GM18507 (cell line): ENCODE results near the gene PHACTR4.
"Not testable (repeated sequence)": the region's sequence is repeated elsewhere in the genome, so short reads cannot be mapped to it uniquely, and the experiment has no call there.

Experiments used
- DNase-seq: peaks from one replicate; pipeline ENCODE4 v3.0.0; 2011; ENCODE audit warnings: low read depth; ENCODE audit not compliant: insufficient read length; ENCODE audit errors: extremely low spot score
- FAIRE-seq: peaks from 2 replicates; lab custom pipeline; 2011; peaks lifted over from hg19 to GRCh38; lab: Jason Lieb, UNC

Gene PHACTR4

DNA sequence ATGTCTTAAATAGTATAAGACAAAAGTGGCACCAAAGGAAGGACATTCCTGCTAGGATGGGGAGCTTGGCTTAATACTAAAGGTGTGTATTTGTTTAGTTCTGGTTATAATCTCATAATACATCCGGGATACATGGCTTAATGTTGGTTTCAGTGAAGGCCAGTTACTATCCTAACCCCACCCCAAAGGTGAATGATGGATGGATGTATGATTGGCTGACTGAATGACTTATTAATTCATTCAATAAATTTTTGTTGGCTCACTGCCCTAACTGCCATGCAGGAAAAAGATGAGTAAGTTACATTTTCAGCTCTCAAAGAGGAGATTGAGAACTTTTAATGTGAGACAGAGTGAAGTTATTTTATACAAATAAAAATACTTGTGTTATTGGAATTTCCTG is 52.2 kb downstream of the PHACTR4 start:
- DNase-seq (no peak), FAIRE-seq (no peak)

DNA sequence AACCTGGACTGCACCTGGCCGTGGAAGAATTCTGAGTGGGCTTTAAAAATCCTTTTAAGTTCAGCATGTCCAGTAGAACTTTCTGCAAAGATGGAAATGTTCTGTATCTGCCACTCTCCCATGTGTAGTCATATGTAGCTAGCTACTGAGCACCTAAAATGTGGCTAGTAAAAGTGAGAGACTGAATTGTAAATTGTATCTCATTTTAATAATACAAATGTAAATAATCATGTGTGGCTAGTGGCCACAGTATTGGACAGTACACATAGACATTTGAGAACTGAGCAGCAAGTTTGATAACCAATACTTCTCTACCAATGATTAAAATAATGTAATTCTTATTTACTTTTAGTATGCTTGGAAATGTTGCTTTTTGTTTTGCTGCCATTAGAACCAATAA is 57.3 kb downstream of the PHACTR4 start:
- DNase-seq (no peak), FAIRE-seq (no peak)

DNA sequence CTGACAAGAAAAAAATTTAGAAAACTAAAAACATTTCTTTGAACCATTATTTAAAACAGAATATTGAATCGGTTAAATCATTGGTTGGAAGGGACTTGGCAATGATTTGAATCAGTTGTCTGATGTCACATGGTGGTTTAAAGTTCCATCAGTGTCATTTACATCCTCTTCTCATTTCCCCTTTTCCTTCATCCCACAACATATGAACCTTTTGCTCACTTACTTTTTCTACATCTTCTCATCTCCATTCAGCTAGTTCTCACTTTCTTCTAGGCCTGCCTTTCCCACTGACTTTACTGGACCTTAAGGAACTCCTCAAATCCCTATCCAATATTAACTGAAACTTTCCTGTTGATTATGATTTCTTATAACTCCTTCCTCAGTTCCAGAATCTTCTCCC is 58.5 kb downstream of the PHACTR4 start:
- FAIRE-seq (peak; percentile 47), DNase-seq (no peak)

DNA sequence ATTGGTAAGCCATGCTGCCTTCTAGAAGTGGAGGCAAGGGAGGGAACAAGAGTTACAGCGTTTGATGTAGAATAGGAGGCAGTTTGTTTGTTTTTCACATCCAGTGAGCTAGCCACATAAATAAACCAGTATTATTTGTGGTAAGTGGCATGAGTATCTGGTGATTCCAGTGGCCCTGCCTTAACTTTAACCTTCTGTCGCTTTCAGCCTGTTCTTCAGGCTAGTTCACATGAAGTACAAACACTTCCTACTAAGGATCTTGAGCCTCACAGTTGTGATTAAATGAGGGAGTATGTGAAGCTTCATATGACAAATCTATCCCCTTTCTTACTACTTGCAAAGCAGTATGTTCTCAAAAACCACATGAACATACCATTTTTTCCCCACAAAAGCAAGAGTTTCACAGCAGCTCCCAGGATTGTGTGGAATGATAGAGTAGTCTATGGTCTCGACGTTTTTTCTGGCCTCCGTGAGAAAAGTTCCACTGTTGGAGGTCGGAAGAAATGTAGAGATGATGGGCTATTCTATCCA is 59.5 kb downstream of the PHACTR4 start:
- no peak for FAIRE-seq
- no peak for DNase-seq

DNA sequence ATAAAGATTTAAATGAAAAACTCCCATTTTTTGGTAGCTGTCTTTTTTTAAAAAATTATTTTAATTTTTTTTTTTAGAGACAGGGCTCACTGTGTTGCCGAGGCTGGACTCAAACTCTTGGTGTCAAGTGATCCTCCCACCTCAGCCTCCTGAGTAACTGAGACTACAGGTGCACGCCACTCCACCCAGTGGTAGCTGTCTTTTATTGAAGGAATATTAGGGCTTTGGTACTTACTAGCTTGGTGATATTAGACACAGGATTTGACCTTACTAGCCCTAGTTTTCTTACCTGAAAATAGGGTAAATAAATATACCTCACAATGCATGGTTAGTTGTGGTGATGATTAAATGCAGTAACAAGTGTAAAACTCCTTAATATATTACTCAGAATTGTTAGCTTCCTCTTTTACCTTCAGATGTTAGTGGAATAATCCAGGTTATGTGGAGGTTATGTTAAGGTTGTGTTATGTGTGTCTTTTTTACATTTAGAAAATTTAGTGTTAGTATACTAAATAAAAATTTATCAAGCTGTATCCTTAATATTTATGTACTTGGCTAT is 66.8 kb downstream of the PHACTR4 start:
- DNase-seq, result no peak

DNA sequence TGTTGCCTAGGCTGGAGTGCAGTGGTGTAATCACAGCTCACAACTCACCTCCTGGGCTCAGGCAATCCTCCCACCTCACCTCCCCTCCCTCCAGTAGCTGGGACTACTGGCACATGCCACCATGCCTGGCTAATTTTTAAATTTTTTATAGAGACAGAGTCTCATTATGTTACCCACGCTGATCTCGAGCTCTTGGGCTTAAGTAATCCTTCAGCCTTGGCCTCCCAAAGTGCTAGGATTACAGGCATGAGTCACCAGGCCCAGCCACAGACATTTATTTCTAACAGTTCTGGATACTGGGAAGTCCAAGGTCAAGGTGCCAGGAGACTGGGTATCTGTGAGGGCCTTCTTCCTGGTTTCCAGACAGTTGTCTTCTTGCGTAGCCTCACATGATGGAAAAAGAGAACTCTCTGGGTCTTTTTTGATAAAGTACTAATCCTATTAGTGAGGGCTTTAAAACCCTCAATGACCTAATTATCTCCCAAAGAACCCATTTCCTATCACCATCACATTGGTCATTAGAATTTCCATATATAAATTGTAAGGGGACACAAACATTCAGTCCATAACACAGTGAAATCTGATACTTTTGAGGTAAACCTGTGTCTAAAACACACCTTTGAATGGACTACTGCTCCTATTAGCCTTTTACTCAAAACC is 67.9 kb downstream of the PHACTR4 start:
- FAIRE-seq (no peak), DNase-seq (no peak)

More for the DNA sequence above, 66.8 kb downstream of the PHACTR4 start:
- FAIRE-seq, result peak; percentile 29

DNA sequence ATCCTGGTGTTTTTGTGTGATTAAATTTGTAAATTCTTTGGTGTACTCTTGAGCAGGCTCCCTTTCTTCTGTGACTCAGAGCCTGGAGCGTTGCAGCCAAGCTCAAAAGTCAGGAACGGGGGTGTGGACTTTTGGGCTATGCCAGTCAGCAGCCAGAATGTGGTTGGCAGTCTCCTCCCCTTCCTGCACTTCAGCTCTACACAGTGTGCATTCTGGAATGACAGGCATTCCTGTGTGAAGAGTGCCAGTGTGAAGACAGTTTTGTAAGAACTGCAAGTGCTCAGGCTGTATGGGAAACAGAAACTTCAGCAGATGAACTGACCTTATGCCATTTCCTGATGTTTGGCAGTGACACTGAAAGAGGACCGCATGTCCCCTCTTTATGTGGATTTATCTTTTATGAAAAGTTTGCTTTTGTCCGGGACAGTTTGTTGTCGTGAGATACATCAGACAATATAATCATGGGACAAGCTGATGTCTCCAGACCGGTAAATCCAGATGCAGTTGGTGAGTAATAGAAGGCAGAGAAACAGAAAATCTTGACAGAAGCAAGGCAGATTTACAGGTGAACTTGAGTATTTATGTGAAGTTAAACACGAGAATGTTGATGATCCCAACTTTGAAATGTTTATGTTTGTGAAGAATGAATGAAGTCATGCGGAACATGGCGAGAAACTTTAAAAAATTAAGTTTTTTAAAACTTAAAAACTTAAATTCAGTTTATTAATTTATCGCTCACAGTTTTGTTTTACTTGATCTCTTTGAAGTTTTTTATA is 68.6 kb downstream of the PHACTR4 start:
- FAIRE-seq (peak; percentile 79), DNase-seq (no peak)

DNA sequence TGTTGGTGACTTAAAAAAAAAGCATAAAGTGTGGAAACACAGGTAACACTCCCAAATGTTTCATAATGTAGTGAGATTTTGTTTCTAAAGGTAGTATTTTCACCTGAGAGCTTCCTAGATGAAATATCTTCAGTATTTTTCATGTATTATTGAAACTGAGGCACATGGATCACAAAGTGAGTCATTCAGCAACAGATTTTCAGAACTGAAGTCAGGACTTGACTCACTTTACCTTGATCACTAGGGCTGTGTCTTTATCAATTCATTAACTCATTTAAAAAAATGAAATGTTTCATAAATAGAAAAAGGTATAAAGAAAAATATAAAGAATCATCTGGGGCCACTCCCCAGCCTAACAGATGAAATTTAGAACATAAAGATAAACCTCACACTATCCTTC is 69.8 kb downstream of the PHACTR4 start:
- DNase-seq (no peak), FAIRE-seq (no peak)

DNA sequence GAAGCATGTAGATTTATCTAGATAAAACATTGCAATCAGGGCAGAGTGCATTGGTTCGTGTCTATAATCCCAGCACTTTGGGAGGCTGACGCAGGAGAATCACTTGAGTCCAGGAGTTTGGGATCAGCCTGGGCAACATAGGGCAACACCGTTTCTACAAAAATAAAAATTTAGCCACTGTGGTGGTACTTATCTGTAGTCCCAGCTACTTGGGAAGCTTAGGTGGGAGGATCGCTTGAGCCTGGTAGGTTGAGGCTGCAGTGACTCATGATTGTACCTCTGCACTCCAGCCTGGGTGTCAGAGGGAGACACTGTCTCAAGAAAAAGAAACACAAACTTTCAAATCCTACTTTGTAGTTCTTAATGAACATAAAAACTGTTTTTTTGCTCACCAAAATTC is 72.1 kb downstream of the PHACTR4 start:
- DNase-seq (no peak), FAIRE-seq (no peak)

DNA sequence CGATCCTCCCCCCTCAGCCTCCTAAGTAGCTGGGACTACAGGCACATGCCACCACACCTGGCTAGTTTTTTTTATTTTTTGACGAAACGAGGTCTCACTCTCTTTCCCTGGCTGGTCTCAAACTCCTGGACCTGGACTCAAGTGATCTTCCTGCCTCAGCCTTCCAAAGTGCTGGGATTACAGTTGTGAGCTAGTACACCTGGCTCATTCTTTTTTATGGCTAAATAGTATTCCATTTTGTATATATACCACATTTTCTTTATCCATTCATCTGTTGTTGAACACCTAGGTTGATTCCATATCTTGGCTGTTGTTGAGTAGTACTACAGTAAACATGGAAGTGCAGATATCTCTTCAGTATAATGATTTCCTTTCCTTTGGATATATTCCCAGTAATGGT is 74.0 kb downstream of the PHACTR4 start:
- no peak for DNase-seq
- FAIRE-seq, result no peak

DNA sequence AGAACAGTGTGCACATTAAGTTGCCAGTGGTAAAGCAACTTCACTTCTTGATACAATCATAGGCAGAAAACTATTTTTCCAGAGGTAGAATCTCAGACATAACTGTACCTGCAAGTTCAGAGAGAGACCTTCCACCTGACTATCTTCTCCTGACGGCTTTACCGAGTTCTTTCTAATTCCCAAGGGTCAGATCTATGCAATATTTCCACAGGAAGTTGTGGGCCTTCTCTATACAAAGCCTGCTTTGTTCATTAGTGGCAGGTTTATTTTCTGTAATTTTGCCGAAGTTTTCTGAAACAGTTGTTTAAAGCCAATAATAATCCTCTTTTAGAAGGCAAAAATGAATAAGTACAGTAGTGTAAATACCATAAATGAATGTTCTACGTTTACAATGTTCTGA is 78.1 kb downstream of the PHACTR4 start:
- DNase-seq (no peak), FAIRE-seq (no peak)

DNA sequence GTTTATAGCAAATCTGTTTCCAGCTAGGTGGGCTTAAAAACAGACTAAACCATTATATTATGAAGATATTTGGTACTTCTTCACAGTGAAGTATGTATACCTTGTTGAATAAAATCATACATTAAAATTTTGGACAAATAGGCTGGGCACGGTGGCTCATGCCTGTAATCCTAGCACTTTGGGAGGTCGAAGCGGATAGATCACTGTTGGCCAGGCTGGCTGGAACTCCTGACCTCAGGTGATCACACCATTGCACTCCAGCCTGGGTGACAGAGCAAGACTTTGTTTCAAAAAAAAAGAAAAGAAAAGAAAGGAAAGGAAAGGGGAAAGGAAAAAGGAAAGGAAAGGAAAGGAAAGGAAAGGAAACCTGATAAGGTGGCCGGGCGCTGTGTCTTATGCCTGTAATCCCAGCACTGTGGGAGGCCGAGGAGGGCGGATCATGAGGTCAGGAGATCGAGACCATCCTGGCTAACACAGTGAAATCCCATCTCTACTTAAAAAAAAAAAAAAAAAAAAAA is 78.6 kb downstream of the PHACTR4 start:
- FAIRE-seq, result not testable (repeated sequence)

DNA sequence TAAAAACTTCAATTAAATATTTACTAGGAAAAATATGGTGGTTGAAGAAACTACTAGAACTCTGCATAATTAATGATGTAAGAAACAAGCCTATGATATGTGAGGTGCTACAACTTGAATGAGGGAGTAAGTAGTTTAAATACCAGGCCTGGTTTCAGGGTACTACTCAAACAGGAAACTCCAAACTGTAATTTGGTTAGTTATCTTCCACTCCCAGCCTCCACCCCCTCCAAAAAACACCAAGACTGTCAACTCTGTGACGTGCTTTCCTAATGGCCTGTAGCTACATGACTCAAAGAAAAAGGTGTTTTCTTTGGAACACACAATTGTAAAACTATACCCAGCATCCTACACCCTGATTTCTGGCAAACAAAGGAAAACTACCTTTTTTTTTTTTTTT is 80.4 kb downstream of the PHACTR4 start:
- DNase-seq, result no peak
- no peak for FAIRE-seq

More for the DNA sequence above, 78.6 kb downstream of the PHACTR4 start:
- not testable (repeated sequence) for DNase-seq

DNA sequence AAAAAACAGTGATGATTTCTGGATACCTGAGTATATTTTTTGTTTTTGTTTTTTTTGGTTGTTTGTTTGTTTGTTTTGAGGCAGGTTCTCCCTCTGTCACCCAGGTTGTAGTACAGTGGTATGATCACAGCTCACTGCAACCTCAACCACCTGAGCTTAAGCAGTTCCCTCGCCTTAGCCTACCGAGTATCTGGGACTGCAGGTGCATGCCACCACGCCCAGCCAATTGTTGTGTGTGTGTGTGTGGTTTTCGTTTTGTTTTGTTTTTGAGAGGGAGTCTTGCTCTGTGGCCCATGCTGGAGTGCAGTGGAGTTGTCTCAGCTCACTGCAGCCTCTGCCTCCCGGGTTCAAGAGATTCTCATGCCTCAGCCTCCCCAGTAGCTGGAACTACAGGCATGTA is 81.0 kb downstream of the PHACTR4 start:
- FAIRE-seq, result no peak
- no peak for DNase-seq

DNA sequence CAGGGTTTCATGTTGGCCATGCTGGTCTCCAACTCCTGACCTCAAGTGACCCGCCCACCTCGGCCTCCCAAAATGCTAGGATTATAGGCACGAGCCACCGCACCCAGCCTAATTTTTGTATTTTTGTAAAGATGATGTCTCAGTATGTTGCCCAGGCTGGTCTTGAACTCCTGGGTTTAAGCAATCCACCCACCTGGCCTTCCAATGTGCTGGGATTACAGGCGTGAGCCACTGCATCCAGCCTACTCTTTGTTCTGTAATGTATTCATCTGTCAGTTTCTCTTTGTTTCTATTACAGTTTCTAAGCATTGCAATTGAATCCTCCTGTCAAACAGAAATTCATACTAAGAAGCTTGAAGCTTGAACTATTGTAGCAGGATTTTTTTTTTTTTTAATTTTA is 81.5 kb downstream of the PHACTR4 start:
- no peak for DNase-seq
- FAIRE-seq, result no peak

DNA sequence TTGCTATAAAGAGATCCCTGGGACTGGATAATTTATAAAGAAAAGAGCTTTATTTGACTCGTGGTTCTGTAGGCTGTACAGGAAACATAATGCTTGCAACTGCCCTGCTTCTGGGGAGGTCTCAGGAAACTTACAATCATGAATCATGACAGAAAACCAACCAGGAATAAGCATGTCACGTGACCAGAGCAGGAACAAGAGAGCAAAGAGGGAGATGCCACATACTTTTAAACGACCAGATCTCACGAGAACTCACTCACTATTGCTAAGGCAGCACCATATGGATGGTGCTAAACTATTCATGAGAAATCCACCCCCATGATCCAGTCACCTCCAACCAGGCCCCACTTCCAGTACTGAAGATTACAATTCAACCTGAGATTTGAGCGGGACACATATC is 86.5 kb downstream of the PHACTR4 start:
- no peak for FAIRE-seq
- DNase-seq, result no peak

DNA sequence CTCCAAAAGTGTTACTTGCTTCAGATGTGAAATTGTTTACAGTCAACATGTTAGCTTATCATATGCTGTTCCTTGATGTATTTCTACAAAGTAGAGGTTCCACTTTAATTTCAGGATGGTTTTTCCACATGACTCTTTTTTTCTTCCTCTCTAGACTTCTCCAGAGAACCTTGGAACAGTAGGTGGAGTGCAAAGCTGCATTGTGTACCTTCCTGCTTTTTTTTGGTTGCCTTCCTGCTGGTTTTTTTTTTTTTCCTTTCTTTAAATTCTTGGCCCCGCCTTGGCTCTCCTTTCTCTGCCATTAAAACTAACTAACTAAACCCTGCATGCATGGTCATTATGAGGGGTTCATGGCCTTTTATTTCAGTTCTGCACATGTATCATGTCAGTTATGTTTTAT is 88.1 kb downstream of the PHACTR4 start:
- FAIRE-seq, result no peak
- no peak for DNase-seq

DNA sequence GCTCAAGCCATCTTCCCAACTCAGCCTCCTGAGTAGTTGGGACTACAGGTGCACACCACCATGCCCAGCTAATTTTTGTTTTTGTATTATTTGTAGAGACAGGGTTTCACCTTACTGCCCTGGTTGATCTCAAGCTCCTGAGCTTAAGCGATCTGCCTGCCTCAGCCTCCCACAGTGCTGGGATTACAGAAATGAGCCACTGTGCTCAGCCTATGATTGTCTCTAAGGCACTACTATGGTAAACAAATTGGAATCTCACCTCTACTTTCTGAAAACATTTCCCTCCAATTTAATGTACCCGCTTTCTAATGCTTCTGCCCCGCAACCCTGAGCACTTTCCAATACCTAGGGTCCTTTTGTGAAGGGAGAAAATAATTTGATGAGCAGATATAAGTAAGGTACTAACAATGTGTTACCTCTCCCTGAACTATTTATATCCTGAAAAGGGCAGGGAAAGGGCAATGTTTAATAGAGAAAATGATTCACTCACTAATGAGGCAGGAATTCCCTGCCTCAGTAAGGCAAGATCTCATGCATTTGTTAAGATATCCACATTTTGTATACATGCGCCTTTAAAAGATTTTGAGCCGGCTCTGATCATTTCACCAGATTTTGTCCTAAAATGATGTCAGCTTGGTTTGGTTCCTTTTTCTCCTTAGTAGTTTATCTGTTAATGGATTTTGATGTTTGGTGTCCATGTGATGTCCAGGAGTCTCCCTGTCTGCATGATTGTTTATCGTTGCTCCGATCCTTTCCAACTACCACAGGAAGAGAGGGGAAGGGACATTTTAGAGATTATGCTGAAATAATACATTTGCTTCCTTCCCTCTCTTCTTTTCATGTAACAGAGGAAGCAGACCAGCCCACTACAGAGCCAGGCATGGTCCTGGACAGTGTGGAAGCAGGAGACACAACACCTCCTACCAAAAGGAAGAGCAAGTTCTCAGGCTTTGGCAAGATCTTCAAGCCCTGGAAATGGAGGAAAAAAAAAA is 89.0 kb downstream of the PHACTR4 start:
- DNase-seq, result no peak

DNA sequence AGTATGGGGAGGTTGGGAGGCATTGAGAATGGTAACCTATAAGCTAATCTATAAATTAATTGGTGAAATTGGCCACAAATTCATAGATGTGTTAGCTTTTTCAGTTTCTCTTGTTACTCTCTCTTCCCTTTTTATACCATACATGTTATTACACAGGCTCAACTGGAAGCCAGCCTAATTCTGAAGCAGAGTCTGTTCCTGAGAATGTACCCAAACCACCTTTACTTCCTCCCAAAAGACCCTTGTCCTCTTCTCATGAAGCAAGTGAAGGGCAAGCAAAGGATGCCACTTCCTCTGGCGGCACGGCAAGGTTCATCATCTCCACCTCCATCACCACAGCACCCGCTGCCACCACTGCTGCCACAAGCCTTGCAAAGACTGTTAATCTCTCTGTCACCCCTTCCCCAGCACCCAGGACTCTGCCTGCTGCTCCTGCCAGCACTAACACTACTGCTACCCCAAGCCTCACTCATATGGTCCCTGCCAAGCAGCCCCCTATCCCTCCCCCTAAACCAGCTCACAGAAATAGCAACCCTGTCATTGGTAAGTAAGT is 96.8 kb downstream of the PHACTR4 start:
- FAIRE-seq, result no peak

More for the DNA sequence above, 89.0 kb downstream of the PHACTR4 start:
- no peak for FAIRE-seq

More for the DNA sequence above, 96.8 kb downstream of the PHACTR4 start:
- DNase-seq, result no peak
